LNCAP (cell line): Measurements from ENCODE around the gene DHCR7.

ENCODE experiments used
- TF ChIP-seq, protein P1 (sequence below): fragments of 450-650 bp; IDR thresholded peaks from 2 replicates; pipeline ENCODE4 v1.5.1; 2017; ENCODE audit warnings: mild to moderate bottlenecking

The DHCR7 gene

DNA sequence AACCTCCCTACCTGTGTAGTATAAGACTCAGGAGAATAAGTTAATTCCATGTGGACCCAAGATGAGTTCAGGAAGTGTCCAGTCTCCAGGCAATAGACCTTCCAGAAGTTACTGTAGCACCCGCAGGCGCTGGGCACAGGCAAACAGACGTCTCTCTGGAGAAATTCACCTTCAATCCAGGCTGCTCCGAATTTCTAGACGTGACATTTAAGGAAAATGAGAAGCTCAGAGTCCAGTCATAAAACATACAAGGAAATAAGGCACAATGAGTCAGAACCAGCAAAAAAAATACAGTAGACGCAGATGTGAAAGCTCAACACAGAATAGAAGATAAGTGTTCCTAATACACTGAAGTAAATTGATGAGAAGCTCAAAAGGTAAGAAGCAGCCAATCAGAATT is 19.0 kb upstream of the DHCR7 start:
- TF ChIP-seq, protein P1, sequence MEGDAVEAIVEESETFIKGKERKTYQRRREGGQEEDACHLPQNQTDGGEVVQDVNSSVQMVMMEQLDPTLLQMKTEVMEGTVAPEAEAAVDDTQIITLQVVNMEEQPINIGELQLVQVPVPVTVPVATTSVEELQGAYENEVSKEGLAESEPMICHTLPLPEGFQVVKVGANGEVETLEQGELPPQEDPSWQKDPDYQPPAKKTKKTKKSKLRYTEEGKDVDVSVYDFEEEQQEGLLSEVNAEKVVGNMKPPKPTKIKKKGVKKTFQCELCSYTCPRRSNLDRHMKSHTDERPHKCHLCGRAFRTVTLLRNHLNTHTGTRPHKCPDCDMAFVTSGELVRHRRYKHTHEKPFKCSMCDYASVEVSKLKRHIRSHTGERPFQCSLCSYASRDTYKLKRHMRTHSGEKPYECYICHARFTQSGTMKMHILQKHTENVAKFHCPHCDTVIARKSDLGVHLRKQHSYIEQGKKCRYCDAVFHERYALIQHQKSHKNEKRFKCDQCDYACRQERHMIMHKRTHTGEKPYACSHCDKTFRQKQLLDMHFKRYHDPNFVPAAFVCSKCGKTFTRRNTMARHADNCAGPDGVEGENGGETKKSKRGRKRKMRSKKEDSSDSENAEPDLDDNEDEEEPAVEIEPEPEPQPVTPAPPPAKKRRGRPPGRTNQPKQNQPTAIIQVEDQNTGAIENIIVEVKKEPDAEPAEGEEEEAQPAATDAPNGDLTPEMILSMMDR, result no peak

DNA sequence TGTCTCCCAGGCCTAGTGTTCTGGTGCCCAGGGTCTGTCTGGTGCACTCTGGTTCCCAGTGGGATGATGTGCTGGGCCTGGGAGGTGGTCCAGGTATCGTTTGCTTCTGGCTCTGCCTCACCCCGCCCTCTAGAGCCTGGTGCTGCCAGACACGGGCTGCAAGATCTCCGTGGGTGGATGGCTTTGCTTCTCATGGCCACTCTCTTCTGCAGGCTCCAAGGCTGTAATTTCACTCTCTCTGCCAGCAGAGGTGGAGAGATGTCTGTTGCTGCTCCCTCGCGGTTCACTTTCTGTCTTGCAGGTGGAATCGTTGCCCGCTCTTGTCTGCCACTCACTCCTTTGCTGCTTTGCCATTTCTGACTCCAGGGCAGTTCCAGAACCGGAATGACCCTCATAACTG is 18.2 kb upstream of the DHCR7 start:
- TF ChIP-seq, protein P1, result no peak

DNA sequence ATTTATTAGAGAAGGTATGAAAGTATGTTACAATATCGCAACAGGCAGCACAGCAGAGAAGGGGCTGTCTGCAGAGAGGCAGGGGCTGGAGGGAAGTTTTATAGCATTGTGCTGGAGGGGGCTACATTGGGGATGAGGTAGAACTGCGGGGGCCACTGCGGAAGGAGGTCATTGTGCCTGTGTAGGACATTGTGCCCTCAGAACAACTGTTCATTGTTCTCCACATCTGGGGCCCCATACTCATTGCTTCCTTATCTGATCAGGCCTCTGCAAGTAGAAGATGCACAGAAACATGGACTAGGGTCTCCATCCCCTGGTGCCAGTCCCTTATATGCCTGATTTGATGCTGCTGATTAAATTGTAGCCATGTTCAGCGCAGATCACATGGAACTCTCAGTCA is 16.9 kb upstream of the DHCR7 start:
- TF ChIP-seq, protein P1, result no peak

DNA sequence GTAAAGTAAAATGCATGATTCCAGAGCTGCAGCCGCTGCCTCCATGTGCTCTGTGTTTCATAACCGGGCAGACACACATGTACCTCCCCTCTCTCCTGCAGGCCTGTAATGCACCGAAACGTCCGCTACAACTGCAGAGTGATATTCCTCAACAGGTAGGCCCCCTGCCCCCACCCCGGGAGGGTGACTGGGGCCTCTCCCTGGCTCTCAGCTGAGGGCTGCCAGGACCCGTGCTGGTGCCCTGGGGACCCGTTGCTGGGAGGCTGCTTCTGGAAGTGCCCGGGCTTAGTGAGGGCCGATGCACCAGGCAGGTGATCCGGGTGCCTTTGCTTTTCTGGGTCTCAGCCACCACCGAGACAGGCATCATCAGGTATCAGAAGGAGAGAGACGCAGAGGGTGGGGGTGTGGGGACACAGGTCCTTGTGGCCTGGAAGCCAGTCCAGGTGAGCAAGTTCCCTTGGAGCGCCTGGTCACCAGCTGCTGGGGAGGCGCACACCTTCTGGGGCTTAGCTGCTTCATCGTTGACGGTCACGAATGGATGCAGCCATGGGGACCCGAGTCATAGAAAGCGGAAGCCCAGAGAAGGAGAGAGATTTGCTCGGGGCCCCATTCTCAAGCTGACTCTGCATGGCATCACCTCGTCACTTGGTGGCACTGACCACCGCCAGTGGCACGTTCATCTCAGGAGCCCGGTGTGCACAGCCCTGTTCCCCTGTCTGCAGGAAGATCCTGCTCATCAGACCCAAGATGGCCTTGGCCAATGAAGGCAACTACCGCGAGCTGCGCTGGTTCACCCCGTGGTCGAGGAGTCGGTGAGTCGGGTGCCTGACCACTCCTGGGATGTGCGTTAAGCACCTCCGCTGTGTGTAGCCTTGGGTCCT is 15.4 kb upstream of the DHCR7 start:
- TF ChIP-seq, protein P1, result no peak

DNA sequence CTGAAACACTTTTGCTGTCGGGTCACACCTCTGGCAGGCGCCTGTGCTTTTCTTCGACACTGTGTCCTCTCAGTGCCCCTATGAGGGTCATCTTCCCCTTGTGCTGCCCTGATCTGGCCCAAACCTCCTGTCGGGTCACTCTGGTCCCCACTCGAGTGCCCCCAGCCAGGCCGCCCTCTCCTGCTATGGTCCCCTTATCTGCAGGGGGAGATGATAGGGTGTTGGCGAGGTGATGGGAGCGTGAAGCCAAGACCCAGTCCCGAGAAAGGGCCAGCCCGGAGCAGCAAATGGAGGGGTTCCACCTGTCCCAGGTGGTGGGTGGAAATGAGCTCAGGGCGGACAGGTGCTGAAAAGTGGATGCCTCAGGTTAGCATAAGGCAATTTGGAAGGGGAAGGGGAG is 14.5 kb upstream of the DHCR7 start:
- TF ChIP-seq, protein P1, result no peak

DNA sequence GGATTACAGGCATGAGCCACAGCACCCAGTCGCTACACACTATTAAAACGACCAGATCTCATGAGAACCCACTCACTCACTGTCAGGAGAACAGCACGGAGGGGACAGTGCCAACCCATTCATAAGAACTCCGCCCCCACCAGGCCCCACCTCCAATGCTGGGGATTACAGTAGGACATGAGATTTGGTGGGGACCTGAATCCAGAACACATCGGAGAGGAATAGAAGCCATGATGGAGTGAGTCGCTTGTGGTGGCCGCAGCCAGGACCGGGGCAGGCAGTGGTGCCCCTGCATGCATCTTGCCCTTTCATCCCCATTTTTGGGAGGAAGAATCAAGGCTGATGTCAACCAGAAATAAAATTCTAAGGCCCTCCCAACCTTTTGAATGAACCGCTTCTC is 13.5 kb upstream of the DHCR7 start:
- TF ChIP-seq, protein P1, result no peak

DNA sequence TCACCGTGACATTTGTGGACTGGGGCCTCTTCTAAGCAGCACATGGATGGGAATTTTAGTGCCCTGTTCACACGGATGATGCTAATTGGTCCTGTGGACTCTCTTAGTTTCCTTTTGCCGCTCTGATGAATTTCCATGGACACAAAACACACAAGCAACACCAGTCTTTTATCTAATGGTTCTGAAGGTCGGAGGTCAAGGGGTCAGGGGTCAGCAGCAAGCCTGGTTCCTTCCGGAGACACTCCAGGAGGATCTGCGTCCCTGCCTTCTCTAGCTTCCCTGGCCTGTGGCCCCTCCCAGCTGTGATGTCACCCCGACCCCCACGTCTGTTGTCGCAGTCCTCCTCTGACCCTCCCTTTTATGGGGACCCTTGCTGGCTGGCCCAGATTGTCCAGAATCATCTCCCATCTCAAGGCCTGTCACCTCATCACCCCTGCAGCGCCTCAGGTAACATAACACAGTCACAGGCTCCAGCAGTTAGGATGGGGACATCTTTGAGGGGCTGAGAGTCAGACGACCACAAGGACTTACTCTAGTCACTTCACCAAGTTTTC is 11.7 kb upstream of the DHCR7 start:
- TF ChIP-seq, protein P1, result no peak
